ENCODE results near the gene HSPA12B. TPM values are rescaled to one million over a fixed set of nuclear protein-coding genes. Genes with fewer than 3 reads are reported as not detected.

The HSPA12B gene
- total and polyA plus RNA-seq, 2 of the 4 experiments (the other 2 are of a cell fraction), result not detected

DNA sequence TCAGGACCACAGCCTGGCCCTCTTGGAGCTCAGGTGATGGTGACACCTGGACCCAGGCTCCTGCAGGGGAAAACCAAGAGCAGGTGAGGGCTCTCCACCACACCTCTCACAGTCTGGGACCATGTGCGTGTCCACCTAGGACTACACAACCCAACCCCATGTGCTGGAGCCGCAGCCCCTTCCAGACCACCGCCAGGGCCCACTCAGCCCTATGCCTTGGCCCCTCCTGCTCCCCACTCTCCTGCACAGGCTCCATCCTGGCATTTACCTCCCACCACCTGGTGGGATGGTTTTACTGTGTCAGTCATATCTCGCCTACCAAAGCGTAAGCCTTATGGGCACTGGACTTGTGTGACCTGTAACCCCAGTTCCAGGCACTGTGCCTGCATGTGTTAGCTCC lies 37.6 kb upstream of the HSPA12B start:
- no peak overlapping the region for H2AK9ac ChIP-seq (replicated peaks; ENCODE audit: low read depth, low read length, poor library complexity)
- no peak overlapping the region for H3K4ac ChIP-seq (ENCODE audit: low read depth, low read length)
- H4K8ac ChIP-seq (ENCODE audit: low read depth in 2 of 2, low read length in 2 of 2), result no peak overlapping the region
- H3K9me1 ChIP-seq (ENCODE audit: insufficient read depth, low read length), result no peaks in the 10 kb centered on the region
- H3K23ac ChIP-seq (ENCODE audit: low read depth, low read length), result no peak overlapping the region
- no peak overlapping the region for H3K4me2 ChIP-seq (ENCODE audit: low read depth, low read length)
- H2AFZ ChIP-seq (replicated peaks; ENCODE audit: low read length, poor library complexity), result no peak overlapping the region
- DNase-seq (no peak), ATAC-seq (ENCODE audit: low read depth) (no peak)
- no peak overlapping the region for H2BK120ac ChIP-seq (ENCODE audit: low read depth, low read length)
- H3K9me3 ChIP-seq (ENCODE audit: control insufficient read depth, insufficient read depth, low read length), result peaks cover 4% of the 10 kb centered on the region; the same call in 1 of the 2 replicates
- H4K91ac ChIP-seq (ENCODE audit: insufficient read depth, low read depth, low read length), result no peak overlapping the region
- no peak overlapping the region for H2BK15ac ChIP-seq (ENCODE audit: low read depth, low read length)
- ChIA-PET POLR2A (ENCODE audit: unreplicated experiment) (no interaction called here), CTCF (interaction anchor here (1.4 kb wide), 1 partner anchor 132 kb away, joined by 4 read pairs; no protein-coding TSS in a partner anchor)
- no peak overlapping the region for H3K9ac ChIP-seq (ENCODE audit: low read depth, low read length)
- H2AK5ac ChIP-seq (ENCODE audit: low read depth, low read length), result no peak overlapping the region
- H3K56ac ChIP-seq (ENCODE audit: extremely low read depth, insufficient read depth, low read length), result no peak overlapping the region
- H3K36me3 ChIP-seq (ENCODE audit: control insufficient read depth, insufficient read depth, low read length), result no peaks in the 10 kb centered on the region
- intact Hi-C loops (cut with micrococcal nuclease), result no loop called here
- no peak overlapping the region for H3K27ac ChIP-seq (ENCODE audit: insufficient read depth, low read length)
- H3K79me1 ChIP-seq (ENCODE audit: low read depth in 1 of 2, low read length in 2 of 2), result no peaks in the 10 kb centered on the region
- dilution Hi-C loops (cut with HindIII; ENCODE audit: low sequenced_read_pairs, unreplicated experiment), result no loop called here
- no peak overlapping the region for H2BK20ac ChIP-seq (ENCODE audit: low read depth, low read length)
- no peak overlapping the region for H3K18ac ChIP-seq (ENCODE audit: low read depth, low read length)
- no CpG with 5 or more reads among the region's 5 CpGs for WGBS, 2 experiments (ENCODE audit: extremely low coverage in 2 of 2, insufficient read length in 1 of 2)
- no peak overlapping the region for H3K14ac ChIP-seq (replicated peaks; ENCODE audit: low read depth, low read length)
- BruUV-seq (replicated peaks), result no TSS peak
- H4K20me1 ChIP-seq (ENCODE audit: insufficient read depth, low read length), result no peaks in the 10 kb centered on the region
- no peaks in the 10 kb centered on the region for H3K4me1 ChIP-seq (ENCODE audit: control insufficient read depth, insufficient read depth, low read length)
- in situ Hi-C loops (cut with MboI; ENCODE audit: low sequenced_read_pairs), result no loop called here
- H4K5ac ChIP-seq (ENCODE audit: low read depth, low read length), result no peak overlapping the region
- H3K27me3 ChIP-seq (ENCODE audit: control insufficient read depth, insufficient read depth, low read length), result peaks cover 24% of the 10 kb centered on the region; the same call in 1 of the 2 replicates
- H2BK5ac ChIP-seq (ENCODE audit: low read depth, low read length, poor library complexity, severe bottlenecking), result no peak overlapping the region
- TF ChIP-seq MAZ (IDR thresholded peaks at IDR 0.05; ENCODE audit: borderline replicate concordance, low read depth, low read length) (no peak), BHLHE40 (IDR thresholded peaks at IDR 0.05; ENCODE audit: low read depth, low read length) (no peak), RCOR1 (IDR thresholded peaks at IDR 0.05; ENCODE audit: insufficient replicate concordance, low read length) (no peak), MAFK (IDR thresholded peaks at IDR 0.05; ENCODE audit: low read depth, low read length) (no peak), FOS (IDR thresholded peaks at IDR 0.05; ENCODE audit: low read depth, low read length) (no peak), CEBPB (IDR thresholded peaks at IDR 0.05; ENCODE audit: low read depth, low read length) (no peak), RFX5 (IDR thresholded peaks at IDR 0.05; ENCODE audit: low read depth, low read length) (no peak), SMC3 (IDR thresholded peaks at IDR 0.05; ENCODE audit: low read depth, low read length) (no peak), POLR2A (IDR thresholded peaks at IDR 0.05; ENCODE audit: low read depth, low read length) (no peak), CHD1 (IDR thresholded peaks at IDR 0.05; ENCODE audit: low read depth, low read length) (no peak), RAD21 (IDR thresholded peaks at IDR 0.05; ENCODE audit: low read length) (no peak), NFE2L2 (IDR thresholded peaks at IDR 0.05; ENCODE audit: low read depth, low read length) (no peak), MXI1 (IDR thresholded peaks at IDR 0.05; ENCODE audit: borderline replicate concordance, low read depth, low read length) (no peak)
- TF ChIP-seq, protein P1, sequence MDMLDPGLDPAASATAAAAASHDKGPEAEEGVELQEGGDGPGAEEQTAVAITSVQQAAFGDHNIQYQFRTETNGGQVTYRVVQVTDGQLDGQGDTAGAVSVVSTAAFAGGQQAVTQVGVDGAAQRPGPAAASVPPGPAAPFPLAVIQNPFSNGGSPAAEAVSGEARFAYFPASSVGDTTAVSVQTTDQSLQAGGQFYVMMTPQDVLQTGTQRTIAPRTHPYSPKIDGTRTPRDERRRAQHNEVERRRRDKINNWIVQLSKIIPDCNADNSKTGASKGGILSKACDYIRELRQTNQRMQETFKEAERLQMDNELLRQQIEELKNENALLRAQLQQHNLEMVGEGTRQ (IDR thresholded peaks at IDR 0.05; ENCODE audit: low read depth, low read length), result no peak
- TF ChIP-seq, protein P2, sequence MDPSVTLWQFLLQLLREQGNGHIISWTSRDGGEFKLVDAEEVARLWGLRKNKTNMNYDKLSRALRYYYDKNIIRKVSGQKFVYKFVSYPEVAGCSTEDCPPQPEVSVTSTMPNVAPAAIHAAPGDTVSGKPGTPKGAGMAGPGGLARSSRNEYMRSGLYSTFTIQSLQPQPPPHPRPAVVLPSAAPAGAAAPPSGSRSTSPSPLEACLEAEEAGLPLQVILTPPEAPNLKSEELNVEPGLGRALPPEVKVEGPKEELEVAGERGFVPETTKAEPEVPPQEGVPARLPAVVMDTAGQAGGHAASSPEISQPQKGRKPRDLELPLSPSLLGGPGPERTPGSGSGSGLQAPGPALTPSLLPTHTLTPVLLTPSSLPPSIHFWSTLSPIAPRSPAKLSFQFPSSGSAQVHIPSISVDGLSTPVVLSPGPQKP (IDR thresholded peaks at IDR 0.05; ENCODE audit: borderline replicate concordance, low read depth, low read length), result no peak
- TF ChIP-seq, protein P3, sequence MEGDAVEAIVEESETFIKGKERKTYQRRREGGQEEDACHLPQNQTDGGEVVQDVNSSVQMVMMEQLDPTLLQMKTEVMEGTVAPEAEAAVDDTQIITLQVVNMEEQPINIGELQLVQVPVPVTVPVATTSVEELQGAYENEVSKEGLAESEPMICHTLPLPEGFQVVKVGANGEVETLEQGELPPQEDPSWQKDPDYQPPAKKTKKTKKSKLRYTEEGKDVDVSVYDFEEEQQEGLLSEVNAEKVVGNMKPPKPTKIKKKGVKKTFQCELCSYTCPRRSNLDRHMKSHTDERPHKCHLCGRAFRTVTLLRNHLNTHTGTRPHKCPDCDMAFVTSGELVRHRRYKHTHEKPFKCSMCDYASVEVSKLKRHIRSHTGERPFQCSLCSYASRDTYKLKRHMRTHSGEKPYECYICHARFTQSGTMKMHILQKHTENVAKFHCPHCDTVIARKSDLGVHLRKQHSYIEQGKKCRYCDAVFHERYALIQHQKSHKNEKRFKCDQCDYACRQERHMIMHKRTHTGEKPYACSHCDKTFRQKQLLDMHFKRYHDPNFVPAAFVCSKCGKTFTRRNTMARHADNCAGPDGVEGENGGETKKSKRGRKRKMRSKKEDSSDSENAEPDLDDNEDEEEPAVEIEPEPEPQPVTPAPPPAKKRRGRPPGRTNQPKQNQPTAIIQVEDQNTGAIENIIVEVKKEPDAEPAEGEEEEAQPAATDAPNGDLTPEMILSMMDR (conservative IDR thresholded peaks at IDR 0.05; ENCODE audit: low read depth, low read length), result no peak
- H3K4me3 ChIP-seq (ENCODE audit: insufficient read depth, low read depth, low read length), result no peak overlapping the region

Measured in IMR-90 (cell line).